GM19397 (cell line): Measurements from ENCODE around the gene TET2.
A peak's percentile ranks its signal among the peaks of the same experiment; 100 is the strongest.

Source experiments
- ATAC-seq: cut with Tn5 transposase; IDR thresholded peaks from one replicate; pipeline ENCODE4 v1.9.1; 2021; ENCODE audit warnings: mild to moderate bottlenecking, moderate library complexity; ENCODE audit not compliant: unreplicated experiment

TET2 gene

DNA sequence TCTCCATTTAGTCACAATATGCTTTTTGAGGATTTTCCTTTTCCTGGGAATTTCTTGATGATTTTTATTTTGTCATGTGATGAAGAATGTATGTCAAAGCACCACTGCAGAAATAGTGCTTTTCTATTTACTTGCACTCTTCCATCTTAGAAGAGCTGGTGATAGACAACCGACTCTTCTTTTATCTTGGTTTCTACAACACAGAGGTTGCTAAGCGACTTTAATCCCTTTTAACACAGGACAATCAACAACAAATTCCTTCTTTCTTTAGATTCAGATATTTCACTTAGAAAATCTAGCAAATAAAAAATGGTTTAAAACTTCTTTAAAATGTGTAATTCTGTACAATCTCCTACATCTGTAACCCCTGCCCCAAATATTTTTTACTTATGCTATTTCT lies 34.6 kb downstream of the TET2 start:
- no peak for ATAC-seq

DNA sequence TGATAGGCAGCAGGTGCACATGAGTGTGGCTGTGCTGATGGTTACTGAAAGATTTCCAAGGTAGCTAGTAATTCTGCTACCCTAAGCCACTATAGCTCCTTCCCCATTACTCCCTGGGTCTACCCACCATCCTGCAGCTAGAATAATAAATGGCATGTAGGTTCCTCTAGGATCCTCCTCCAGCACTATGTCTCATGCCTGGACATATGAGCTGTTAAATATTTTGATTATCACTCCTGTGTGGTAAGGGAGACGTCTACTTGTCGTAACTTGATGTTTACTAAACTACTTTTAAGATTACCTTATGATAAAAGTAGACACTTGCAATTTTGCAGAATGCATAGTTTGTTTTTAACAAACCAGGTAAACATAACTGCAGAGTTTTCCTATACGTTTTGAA lies 35.5 kb downstream of the TET2 start:
- ATAC-seq: no peak

DNA sequence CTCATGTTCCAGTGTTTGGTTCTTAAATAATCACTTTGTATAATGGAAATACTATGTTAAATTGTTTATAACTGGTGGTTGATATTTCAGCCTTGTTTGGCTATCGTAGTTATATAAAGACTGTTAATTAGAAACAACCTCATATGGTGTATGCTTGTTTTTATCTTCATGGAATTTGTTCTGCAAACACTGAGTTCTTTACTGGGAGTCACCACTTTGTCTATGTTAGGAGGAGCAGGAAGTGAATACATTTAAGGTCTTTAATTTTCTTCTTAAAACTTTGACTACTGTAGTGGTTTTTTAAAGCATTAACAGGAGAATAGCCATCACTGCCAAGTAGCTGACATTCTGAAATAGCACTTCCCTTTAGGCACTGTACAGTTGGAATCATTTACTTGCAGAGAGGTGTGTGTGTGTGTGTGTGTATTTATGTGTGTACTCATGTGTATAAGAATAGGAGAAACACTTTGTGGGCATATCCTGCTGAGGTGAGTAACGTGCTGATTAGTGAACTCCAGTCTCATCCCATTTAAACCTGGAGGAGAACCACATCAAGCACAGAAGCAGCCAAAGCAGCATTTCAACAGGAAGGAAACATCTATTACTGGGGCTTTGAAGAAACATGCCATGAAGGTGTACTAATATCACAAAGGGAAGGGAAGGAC lies 37.8 kb downstream of the TET2 start:
- no peak for ATAC-seq

DNA sequence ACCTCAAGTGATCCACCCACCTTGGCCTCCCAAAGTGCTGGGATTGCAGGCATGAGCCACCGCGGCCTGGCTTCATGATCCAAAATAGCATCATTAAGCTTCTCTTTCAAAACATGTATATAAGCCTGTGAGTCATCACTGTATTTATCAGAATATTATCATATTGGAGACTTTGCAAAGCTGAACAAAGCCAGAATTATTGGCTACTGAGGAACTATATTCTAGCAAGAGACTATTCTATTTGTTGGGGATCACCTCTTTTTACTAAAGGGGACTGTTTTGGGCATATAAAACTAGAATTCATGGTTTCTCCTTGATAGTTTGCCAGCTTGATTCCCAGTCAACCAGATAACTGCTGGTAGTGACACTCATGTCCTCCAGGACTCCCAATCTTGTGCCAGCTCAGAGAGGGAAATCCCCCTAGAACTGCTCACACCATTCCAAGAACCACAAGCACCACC lies 40.1 kb downstream of the TET2 start:
- ATAC-seq: no peak

DNA sequence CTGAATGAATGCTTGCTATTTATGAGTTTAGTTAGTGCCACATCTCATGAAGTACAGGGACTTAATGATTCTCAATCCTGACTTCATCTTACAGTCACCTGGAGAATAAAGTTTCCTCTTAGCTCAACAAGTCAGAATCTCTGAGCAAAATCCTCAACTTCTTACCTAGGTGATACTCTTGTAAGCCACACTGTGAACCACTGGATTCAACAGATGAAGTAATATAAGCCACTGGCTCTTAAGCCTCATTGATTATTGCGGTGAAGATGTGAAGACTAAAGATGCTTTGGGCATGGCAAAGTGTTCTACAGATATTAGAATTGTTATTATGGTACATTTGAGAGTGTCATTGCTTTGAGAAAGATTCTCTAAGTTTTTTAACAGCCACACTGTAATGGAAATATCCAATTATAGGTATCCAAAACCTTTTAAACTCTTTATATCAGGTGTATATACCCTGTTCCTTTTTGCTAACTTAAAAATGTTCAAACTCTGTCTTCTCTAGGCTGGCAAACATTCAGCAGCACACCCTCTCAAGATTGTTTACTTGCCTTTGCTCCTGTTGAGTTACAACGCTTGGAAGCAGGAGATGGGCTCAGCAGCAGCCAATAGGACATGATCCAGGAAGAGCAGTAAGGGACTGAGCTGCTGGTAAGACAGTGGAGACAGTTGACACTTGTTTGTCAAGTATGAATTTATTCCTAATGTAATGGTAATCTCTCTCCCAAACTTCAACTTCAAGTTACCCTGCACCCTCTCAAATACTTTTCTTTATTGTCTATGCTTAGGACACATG lies 43.4 kb downstream of the TET2 start:
- ATAC-seq: no peak

DNA sequence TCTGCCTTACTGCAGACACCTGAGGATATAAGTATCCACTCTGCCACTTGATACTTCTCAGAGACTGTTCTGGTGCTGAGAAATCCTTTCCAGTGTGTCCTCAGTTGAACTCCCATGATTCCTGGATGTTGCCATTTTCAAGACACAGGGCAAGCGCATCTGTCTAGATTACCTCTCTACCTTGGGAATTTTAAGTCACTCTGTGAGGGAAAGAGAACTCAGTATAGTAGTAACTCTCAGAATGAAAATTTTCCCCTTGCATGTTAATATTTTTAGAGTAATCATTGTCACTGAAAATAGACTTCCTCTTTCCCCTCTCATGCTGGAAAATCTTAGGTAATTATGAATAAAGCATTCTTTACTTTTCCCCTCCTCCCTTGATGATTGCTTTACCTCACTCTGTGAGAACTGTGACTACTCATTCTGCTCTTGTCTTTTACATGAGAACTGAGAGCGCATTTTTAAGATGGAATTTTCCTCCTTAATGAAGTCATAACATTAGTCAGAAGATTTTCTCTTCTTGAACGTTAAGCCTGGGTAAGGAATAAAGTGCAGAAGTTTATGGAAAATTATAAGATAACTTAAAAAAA lies 45.0 kb downstream of the TET2 start:
- no peak for ATAC-seq

DNA sequence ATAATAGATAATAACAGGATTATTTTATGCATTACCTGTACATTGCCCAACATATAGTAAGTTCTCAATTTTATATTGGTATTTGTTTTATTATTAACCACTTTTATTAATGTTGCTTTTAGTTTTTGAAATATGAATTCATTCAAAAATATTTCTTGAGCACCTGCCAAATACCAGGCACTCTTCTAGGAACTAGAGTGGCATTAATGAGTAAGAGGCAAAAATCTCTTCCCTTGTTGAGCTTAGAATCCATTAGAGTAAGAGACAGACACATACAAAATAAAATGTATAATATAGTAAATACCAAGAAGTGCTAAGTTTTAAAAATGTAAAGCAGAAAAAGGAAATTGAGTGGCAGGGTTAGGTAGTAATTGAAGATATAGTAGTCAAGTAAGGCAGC lies 45.8 kb downstream of the TET2 start:
- ATAC-seq: no peak

DNA sequence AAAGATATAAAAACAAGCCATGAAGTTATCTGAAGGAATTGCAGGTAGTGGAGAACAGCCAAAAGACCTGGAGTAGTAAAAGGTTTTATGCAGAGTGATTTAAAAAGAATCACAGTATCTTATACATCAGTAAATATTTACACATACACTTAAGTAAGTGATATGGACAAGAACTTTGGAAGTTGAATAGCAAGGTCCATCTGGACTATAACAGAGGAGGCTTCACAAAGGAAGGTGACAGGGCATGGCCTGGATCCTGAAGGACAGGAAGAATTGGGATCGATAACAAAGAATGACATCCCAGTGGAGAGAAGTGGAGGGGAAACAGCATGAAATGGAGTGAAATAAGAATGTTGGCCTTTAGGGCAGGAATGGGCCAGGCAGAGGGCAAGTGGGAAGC lies 46.2 kb downstream of the TET2 start:
- ATAC-seq: no peak

DNA sequence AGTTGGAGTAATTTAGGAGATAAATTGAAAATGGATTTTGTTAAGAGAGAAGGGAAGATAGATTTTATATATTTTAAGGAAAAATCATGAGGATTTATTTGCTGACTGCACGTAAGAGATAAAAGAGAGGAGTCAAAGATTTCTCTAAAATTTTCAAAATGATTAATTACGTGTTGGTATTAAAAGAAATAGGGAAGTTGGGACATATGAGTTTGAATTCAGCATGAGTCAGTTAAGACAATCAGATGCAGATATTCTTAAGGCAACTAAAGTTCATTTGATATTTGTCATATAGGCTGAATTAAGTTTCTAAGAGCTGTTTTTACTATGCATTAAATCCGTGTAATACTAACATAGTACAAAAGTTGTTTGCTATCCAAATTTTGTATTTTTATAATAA lies 46.9 kb downstream of the TET2 start:
- ATAC-seq: no peak

DNA sequence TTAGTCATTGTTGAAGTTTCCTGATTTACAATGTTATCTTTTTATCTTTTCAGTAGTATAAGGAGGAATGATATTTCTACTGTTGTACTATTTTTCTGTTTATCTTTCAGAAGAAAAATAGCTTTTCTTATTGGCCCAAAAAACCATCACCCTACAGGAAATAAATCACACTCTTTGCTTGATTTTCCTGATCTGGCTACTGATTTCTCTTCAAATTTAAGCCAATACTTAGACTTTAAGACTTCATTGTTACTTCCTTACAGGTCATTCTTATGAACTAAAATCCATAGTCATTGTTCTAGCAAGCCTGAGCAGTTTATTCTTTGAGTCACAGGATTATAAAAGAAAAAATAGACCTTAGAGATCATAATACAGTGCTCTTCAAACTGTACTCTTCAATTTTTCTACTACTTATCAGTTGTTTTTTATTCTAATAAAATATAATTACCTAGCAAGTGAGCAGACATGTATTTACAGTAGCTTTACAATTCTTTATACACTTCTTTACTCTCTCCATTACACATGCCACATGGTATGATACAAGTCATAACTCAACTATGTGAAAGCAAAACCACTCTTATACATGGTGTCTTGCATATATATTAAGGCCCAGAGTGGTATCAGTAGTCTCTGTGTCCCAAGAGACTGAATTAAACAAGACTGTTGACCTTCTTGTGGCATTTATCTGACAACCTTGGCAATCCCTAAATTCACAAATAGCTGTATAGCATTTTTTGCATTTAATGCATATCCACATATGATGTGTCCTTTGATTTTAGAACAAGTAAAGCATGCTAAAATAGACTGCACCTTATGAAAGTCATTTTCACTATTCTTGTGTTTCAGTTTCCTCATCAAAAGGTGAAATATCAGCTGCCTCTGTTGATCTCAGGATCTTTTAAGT lies 47.9 kb downstream of the TET2 start:
- peak; percentile 89 for ATAC-seq

DNA sequence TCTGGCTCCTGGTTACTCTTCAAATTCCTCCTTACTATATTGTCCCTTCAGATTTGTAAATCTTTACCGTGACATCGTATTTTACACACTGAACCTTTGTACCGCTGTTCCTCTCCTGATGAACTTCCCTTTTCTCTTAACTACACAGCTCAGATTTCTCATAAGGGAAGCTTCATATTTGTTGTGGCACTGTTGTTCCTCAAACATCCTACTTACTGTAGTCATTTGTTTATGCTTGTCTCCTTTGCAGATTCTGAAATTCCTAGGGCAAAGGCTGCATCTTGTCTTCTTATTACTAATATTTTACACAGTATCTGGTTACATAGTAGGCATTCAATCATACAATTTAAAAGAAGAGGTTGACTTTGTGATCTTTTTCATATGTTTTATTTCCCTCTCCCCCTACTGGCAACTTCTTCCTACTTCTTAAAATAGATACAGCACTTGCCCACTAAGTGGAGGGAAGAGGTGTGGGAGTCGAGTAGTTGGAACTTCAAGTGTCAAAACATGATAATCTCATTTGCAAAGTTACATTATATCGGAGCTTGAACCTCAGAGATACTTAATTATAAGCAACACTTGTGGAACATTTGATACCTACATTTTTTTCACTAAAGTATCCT lies 50.0 kb downstream of the TET2 start:
- ATAC-seq: no peak

DNA sequence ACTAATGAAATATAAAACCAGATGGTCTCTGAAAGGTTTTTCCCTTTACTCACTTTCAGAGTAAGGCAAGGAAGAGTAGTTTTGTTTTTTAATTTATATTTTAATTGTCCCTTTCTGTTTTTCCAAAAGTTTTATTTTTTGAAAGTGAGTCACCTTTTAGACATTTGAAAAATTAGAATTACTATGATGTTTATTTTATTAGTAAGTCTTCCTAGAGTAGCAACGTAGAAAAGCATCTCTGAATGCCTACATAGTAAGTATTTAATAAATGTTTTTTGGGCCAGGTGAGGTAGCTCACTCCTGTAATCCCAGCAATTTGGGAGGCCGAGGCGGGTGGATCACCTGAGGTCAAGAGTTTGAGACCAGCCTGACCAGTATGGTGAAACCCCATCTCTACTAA lies 51.1 kb downstream of the TET2 start:
- ATAC-seq: no peak

DNA sequence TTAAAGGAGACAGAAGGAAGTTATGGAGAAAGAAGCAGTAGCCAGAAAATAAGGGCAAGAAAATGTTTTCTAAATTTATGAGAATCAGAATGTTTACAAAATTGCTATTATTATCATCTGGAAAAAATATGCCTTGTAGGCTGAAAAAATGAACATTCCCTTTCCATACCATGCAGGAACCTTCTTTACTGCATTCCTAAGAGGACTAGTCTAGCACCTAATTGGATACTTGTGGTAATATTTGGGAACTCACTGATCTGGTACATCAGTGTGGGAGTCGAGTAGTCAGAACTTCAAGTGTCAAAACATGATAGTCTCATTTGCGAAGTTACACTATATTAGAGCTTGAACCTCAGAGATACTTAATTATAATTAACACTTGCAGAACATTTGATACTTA lies 51.9 kb downstream of the TET2 start:
- no peak for ATAC-seq

DNA sequence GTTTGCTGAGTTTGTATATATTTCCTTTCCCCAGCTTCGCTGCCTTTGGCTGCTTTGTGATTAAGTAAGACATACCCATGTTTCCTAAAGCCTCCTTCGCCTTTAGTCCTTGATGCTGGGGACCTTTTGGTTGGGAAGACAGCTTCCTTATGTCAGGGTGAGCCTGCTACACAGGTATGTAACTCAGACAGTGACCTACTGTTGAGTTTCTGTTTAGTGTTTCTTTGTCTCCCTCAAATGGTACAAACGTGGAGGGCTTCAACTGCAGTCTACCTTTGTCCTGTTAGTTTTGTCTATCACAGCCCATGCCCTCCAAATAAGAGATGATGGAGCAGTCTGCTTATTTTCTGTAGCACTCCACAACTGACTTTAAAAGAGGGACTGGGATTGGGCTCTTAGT lies 59.5 kb downstream of the TET2 start:
- no peak for ATAC-seq

DNA sequence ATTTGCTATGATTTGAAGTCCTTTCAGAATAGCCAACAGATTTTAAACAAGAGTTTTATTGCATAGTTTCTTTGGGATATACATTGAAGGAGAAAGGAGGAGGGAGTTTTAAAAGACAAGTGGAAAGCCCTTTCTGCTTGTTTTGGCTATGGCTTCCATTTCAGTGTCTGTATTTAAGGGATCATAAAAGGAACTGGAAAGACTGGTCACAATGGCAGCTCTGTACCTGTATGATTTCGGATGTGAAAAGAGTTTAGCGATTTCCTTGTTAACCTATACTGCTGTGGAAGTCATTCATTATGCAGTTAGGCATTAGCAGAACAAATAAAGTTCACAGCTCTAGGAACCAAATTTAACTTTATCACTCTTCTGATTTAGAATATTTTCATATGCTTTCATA lies 60.7 kb downstream of the TET2 start:
- ATAC-seq: no peak

DNA sequence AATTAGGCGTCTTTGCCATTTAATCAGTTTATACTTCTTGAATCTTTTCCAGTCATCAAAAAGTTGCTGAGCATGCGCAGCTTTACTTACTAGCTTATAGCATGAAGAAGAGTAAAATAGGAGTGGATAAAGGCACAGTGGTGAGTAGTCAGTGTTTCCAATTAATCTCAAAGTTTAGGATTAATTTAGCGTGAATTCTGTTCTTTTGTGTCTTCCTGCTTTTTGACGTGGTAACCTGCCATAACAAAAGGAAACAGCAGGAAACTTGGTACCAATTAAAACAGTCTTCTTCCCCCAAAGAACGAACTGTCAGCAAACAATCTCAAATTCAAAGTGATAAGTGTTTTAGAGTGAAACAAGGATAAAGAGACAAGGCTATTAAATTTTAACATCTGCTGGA lies 61.9 kb downstream of the TET2 start:
- no peak for ATAC-seq

DNA sequence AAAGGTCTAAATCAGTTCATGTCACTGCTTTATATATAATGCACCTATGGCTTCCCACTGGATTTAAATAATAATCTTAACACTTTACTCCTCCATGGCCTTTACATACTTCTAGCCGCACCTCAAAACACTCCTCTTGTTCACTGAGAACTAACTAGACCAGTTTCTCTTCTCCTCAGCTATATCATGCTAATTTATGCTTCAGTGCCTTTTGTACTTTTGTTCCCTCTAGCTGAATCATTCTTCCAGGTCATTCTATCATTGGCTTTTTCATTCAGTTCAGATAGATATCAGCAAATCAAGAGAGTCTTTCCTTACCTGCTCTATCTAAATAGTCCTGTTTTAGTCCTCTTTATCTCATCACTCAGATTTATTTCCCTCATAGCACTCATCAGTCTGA lies 64.2 kb downstream of the TET2 start:
- ATAC-seq: no peak

DNA sequence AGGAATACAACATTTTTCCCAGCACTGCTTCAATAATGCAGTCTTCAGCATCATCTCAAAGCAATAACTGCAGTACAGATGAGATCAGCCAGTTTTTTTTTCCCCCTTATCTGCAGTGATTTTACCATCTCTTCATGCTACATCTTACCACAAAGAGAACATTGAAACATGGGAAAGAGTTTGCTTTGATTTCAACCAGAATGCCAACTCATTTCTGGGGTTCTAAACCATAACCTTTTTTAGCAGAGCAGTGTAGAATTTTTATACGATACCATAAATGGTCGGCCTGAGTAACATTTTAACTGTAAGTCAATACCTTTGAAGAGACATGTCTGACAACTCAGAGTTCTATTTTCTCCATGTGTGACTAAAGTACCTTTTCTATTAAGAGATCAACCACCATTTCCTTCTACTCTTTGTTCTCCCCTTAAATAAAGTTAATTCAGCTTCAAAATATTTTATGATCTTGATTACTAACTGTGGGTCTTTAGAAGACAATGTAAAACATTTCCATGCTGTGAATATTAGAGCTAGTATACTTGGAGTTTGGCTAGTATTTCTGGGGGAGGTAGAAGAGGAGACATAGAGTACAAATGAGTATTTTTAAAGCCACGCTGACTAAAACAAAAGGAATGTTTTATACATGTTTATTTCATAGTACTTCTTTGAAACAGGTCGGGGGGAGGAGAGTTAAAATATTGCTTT lies 69.1 kb downstream of the TET2 start:
- ATAC-seq: no peak

DNA sequence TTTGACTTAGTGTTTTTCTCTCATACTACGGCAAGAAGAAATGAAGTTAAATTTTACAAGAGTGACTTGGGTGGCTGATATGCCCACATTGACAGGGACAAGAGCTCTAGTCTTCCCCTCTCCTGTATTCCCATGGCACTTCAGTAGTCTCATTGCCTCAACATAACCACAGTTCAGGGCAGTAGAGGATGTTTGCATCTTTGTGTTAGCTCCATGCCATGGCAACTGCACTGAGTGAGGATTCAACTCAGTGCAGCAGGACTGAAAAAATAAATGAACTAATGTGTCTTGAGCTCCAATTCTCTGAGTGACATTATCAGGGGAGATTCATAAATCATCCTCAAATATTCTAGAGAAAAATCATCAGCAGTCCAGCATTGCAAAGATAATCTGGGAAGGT lies 78.8 kb downstream of the TET2 start:
- no peak for ATAC-seq

DNA sequence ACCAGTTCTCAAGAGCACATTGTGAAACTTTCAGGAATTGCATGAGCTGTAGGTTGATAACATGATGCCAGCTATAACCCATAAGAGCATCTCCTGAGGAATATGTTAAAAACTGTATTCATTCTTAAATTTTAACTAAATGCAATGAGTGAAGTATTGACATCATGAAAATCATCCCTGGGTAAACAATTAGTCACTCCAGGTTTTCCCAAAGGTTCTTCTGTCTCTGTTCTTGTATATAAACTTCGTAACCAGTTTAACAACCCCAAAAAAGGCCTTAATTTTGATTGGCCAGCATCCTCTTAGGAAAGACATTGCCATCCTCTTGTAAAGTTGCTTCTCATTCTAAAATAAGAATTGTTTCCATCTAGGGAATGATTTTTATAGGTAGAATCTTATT lies 80.4 kb downstream of the TET2 start:
- no peak for ATAC-seq
